AG10803 (cell line): ENCODE results near the gene C5.

Source experiments
- DNase-seq: peaks from one replicate; pipeline ENCODE4 v3.0.0; 2010; ENCODE audit warnings: low read depth
- H3K4me3 ChIP-seq: 2 replicates; pipeline ENCODE4 v1.5.1; 2011; ENCODE audit warnings: mild to moderate bottlenecking, low read length, control low read depth
- TF ChIP-seq, protein P1 (sequence below): conservative IDR thresholded peaks from 2 replicates; pipeline ENCODE4 v1.5.1; 2011; ENCODE audit warnings: mild to moderate bottlenecking, low read length, control low read depth, inconsistent platforms

Gene C5

DNA sequence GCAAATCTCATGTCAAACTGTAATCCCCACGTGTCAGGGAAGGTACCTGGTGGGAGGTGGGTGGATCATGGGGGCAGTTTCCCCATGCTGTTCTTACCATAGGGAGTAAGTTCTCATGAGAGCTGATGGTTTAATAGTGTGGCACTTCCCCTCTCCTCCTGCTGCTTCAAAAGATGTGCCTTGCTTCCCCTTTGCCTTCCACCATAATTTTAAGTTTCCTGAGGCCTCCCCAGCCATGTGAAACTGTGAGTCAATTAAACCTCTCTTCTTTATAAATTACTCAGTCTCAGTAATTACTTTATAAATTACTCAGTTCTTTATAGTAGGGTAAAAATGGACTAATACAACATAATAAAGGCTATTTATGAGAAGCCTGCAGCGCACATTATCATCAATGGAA lies 17.6 kb upstream of the C5 start:
- DNase-seq, result no peak

DNA sequence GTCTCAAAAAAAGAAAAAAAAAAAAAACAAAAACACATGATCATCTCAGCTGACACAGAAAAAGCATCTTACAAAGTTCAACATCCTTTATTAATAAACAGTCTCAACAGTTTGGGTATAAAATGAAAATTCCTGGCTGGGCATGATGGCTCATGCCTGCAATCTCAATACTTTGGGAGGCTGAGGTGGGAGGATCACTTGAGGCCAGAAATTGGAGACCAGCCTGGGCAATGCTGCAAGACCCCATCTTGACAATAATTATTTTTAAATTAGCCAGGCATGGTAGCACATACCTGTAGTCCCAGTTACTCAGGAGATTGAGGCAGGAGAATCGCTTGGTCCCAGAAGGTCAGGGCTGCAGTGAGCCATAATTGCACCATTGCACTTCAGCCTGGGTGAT lies 16.8 kb upstream of the C5 start:
- no peak overlapping the region for H3K4me3 ChIP-seq
- DNase-seq, result no peak
- TF ChIP-seq, protein P1, sequence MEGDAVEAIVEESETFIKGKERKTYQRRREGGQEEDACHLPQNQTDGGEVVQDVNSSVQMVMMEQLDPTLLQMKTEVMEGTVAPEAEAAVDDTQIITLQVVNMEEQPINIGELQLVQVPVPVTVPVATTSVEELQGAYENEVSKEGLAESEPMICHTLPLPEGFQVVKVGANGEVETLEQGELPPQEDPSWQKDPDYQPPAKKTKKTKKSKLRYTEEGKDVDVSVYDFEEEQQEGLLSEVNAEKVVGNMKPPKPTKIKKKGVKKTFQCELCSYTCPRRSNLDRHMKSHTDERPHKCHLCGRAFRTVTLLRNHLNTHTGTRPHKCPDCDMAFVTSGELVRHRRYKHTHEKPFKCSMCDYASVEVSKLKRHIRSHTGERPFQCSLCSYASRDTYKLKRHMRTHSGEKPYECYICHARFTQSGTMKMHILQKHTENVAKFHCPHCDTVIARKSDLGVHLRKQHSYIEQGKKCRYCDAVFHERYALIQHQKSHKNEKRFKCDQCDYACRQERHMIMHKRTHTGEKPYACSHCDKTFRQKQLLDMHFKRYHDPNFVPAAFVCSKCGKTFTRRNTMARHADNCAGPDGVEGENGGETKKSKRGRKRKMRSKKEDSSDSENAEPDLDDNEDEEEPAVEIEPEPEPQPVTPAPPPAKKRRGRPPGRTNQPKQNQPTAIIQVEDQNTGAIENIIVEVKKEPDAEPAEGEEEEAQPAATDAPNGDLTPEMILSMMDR, result no peak

More for the DNA sequence above, 17.6 kb upstream of the C5 start:
- TF ChIP-seq, protein P1, result no peak
- no peak overlapping the region for H3K4me3 ChIP-seq

DNA sequence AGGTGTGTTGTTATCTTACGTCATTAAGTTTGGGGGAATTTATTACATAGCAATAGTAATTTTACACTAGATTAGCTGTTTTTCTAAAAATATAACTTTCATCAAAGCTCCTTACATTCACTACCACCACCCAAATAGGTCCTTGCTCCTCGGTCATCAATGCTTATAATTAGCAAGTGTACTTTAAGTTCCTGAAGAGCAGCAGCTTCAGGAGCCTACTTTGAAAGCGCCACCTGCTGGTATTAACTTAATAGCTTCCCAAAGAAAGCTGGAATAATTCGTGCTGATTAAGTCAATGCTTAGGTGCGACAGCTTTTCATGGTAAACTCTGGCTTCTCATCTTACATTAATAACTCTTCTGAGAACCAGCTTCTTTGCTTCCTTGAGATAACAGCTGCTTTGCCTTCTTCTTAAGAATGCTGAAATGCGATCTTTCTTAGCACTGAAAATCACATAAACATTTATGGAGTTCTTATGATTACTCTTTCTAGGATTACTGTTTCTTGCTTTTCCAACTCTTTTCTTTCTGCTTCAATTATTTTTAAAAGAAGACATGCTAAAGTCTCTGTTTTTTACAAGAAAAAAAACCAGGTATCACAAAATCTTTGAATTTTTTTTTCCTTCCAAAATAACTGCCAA lies 10.0 kb upstream of the C5 start:
- DNase-seq, result peak; percentile 69

DNA sequence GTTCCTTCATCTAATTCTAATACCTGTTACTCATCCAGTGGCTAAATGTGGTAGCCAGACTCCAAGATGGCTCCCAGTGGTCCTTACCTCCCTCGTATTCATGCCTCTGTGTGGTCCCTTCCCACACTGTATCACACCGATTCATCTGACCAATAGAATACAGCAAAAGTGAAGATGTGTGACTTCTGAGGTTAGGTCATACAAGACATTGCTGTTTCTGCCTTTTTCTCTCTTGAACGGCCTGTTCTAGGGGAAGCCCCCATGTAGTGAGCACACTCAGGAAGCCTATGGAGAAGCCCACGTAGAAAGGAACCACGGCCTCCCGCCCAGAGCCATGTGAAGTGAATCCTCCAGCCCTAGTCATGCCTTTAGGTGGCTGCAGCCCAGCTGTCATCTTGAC lies 9.4 kb upstream of the C5 start:
- TF ChIP-seq, protein P1, result no peak
- H3K4me3 ChIP-seq, result no peak overlapping the region
- DNase-seq, result no peak

More for the DNA sequence above, 10.0 kb upstream of the C5 start:
- TF ChIP-seq, protein P1, result peak; percentile 78
- no peak overlapping the region for H3K4me3 ChIP-seq

DNA sequence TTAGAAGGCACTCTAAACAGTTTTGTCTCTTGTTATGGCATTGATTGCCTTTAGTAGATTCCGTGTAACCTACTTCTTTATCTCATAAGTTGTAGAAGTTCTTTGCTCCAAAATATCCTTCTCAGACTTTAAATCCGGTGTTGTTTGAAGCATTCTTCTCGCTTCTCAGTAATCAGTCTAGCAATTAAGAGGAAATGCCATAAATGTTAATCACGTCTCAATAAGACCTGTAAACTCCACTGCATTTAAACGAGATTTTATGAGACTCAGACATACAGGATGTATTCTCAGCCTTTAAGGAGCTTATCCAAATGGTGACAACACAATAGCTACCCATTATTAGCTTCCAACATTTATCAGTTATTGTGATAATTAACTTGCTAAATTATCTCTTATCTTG lies 7.7 kb upstream of the C5 start:
- TF ChIP-seq, protein P1, result no peak
- H3K4me3 ChIP-seq, result no peak overlapping the region
- no peak for DNase-seq

DNA sequence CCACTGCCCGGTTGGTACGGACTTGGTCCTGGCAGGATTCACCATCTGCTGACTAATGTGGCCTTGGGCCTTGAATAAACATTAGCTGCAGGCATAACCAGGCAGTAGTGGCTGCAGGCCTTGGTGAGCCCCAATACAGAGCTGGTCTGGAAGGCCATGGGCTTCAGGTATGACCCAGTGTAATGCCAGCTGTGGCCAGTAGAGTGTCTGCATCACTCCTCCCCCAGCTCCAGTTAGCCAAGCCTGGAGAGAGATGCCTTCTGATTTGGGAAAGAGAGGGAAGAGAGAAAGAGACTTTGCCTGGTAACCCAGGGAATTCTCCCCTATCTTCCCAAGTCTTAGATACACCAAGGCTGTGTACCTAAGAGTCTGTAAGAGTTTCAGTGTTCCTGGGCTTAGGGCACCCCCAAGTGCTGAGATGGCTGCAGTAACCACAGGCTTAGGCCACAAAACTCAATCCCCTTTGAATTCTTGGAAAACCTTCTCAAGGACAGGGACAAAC lies 5.6 kb upstream of the C5 start:
- H3K4me3 ChIP-seq, result no peak overlapping the region
- no peak for DNase-seq
- TF ChIP-seq, protein P1, result peak; percentile 33

DNA sequence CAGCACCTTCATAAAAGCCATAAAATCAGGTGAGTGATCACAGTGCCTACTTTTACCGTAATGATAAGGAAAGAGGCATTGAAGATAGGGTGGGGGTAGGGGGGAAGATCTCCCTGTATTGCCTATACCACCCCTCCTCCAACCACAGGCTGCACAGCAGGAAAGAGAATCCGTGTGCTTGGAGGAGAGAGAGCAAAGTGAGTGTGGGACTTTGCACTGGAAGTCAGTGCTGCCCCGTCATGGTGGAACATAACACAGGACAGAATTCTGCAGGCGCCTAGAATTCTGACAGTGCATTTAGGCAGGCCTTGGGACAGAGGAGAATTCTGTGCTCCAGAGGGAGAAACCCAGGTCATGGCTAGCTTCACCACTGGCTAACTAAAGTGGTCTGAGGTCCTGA lies 3.5 kb upstream of the C5 start:
- DNase-seq, result no peak
- TF ChIP-seq, protein P1, result no peak

More for the DNA sequence above, 3.5 kb upstream of the C5 start:
- H3K4me3 ChIP-seq, result no peak overlapping the region
